GM12878 (cell line): ENCODE measurements around the gene NAV2. TPM values are rescaled to one million over a fixed set of nuclear protein-coding genes. Genes with fewer than 3 reads are reported as not detected.

ENCODE experiments used
- CREB1 ChIP-seq: IDR thresholded peaks from 2 replicates; pipeline ENCODE4 v1.6.1; 2012; ENCODE audit warnings: low read depth, mild to moderate bottlenecking, inconsistent platforms
- EGR1 ChIP-seq, 2 experiments: IDR thresholded peaks; 1 replicate in 1 of 2; 2 replicates in 1 of 2; pipeline ENCODE4 v1.6.1; 2011 to 2012; ENCODE audit warnings: low read depth in 2 of 2, low read length in 2 of 2, borderline replicate concordance in 1 of 2, mild to moderate bottlenecking in 1 of 2, moderate library complexity in 1 of 2
- IRF5 ChIP-seq: fragments of 450-650 bp; IDR thresholded peaks from 2 replicates; pipeline ENCODE4 v1.6.1; 2017; ENCODE audit warnings: borderline replicate concordance
- MTA3 ChIP-seq: IDR thresholded peaks from 2 replicates; pipeline ENCODE4 v1.6.1; 2012; ENCODE audit warnings: low read length, inconsistent platforms, borderline replicate concordance
- MXI1 ChIP-seq: fragments of 150-350 bp; IDR thresholded peaks from 2 replicates; pipeline ENCODE4 v1.6.1; 2011; ENCODE audit warnings: low read depth, mild to moderate bottlenecking, inconsistent platforms, low read length, improper control_type of control experiment
- NKRF ChIP-seq: fragments of 450-650 bp; conservative IDR thresholded peaks from 2 replicates; pipeline ENCODE4 v1.6.1; 2017; ENCODE audit warnings: mild to moderate bottlenecking, moderate library complexity
- SIX5 ChIP-seq: IDR thresholded peaks from 2 replicates; pipeline ENCODE4 v1.6.1; 2011; ENCODE audit warnings: mild to moderate bottlenecking, low read depth, low read length, moderate library complexity; ENCODE audit not compliant: severe bottlenecking
- STAT1 ChIP-seq: fragments of 450-650 bp; conservative IDR thresholded peaks from 2 replicates; pipeline ENCODE4 v1.6.1; 2014; ENCODE audit warnings: antibody characterized with exemption, mild to moderate bottlenecking
- ZBTB4 ChIP-seq: fragments of 450-650 bp; formaldehyde crosslinking; IDR thresholded peaks from 2 replicates; pipeline ENCODE4 v1.4.0; 2022; ENCODE audit warnings: mild to moderate bottlenecking, moderate library complexity
- ZZZ3 ChIP-seq: IDR thresholded peaks from 2 replicates; pipeline ENCODE4 v1.6.1; 2011; ENCODE audit warnings: low read depth; ENCODE audit not compliant: control insufficient read depth, insufficient read length
- polyA plus RNA-seq, 11 experiments: library from polyadenylated mRNA; depleted of rRNA in 4 of 11; unstranded in 6 of 11; stranded (reverse) in 5 of 11; fragments of >200 nt; fragmentation: Nextera tagmentation in 4 of 11; fragmentation: Illumina TruSeq in 1 of 11; extraction: Ambion mirVana in 4 of 11; extraction: Trizol in 1 of 11; gene quantifications; 1 replicate in 1 of 11; 2 replicates in 10 of 11; pipeline versions ENCODE4 v1.2.1 to v1.2.3, GENCODE V29; 2011 to 2016; ENCODE audit warnings: inconsistent platforms in 2 of 11, missing spikeins in 2 of 11, low read depth in 1 of 11
- total RNA-seq, 4 experiments: library from RNA; depleted of rRNA in 3 of 4; stranded (reverse); fragments of >200 nt in 3 of 4; fragmentation: Illumina TruSeq in 1 of 4; extraction: Trizol in 1 of 4; gene quantifications; 2 replicates each; pipeline versions ENCODE4 v1.2.1 to v1.2.3, GENCODE V29; 2013 to 2021

NAV2 gene
- total and polyA plus RNA-seq, 10 of the 15 experiments (the other 5 are each of a cell fraction or from before 2014, with no cell fraction given): 0.35 to 6.1 (median 1.1) TPM

DNA sequence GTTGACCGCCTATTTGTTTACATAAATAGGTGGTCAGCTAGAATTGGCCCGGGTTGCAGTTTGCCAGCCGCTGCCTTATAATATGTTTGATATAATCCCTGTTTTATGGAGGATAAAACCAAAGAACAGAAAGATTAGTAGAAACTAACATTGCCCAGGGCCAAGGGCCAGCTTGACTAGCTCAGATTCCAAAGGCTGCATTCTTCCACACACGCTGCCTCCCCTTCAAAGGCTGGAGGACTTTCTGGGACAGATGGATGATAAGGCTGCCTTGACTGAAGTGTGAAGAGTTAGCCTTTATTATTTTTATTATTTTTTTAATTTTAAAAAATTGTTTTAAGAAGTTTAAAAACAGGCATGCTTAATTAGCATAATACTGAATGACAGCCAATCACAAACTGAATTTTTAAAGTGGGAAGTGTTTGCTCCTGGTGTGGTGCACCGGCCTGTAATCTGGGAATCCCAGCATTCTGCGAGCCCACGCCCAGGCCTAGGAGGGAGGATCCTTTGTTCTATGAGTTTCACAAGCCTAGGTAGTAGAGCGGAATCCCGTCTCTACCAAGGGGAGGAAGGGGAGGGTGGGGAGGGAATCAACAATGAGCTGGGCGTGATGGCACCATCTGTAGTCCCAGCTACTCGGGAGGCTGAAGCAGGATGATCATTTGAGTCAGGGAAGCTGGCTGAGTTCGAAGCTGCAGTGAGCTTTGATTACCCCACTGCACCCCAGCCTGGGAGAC, 114.9 kb downstream of the NAV2 start (continued):
- TF ChIP-seq ZZZ3 (no peak), SIX5 (no peak), CREB1 (no peak), EGR1 (IDR thresholded peaks at IDR 0.05; ENCODE audit: borderline replicate concordance in 1 of 2, low read depth in 2 of 2, low read length in 2 of 2) (no peak), MTA3 (no peak), STAT1 (no peak), IRF5 (no peak), ZBTB4 (no peak), MXI1 (no peak), NKRF (no peak)
